Upper lobe of right lung (tissue), 1 donor: ENCODE results near the gene SULT1B1. TPM values are rescaled to one million over a fixed set of nuclear protein-coding genes. Genes with fewer than 3 reads are reported as not detected.

Experiments used
- ATAC-seq: fragments of 200-7000 bp; cut with Tn5 transposase; one replicate; pipeline ENCODE4 v1.9.1; 2020; ENCODE audit warnings: mild to moderate bottlenecking, moderate library complexity
- DNase-seq: peaks from one replicate; pipeline ENCODE4 v3.0.0-alpha.2; 2020
- H3K27ac ChIP-seq: fragments of 200-600 bp; one replicate; pipeline ENCODE4 v1.8.0; 2022
- H3K27me3 ChIP-seq: fragments of 200-600 bp; one replicate; pipeline ENCODE4 v1.8.0; 2022; ENCODE audit warnings: mild to moderate bottlenecking
- H3K36me3 ChIP-seq: fragments of 200-600 bp; one replicate; pipeline ENCODE4 v1.8.0; 2022
- H3K4me1 ChIP-seq: fragments of 200-600 bp; one replicate; pipeline ENCODE4 v1.8.0; 2022
- H3K4me3 ChIP-seq: fragments of 200-600 bp; one replicate; pipeline ENCODE4 v1.8.0; 2022; ENCODE audit warnings: mild to moderate bottlenecking
- H3K9me3 ChIP-seq: fragments of 200-600 bp; one replicate; pipeline ENCODE4 v1.8.0; 2022
- CTCF ChIP-seq: fragments of 200-600 bp; IDR thresholded peaks from one replicate; pipeline ENCODE4 v1.8.0; 2022; ENCODE audit warnings: antibody characterized with exemption
- intact Hi-C: fragments of 100-400 bp; cut with DNase I; formaldehyde crosslinking; loops from one replicate; pipeline ENCODE4 v1.11.0; 2022
- total RNA-seq: library from RNA; stranded (reverse); fragmentation: NEBNext Ultra II Directional; extraction: Animal tissue kit (Norgen Biotek cat#: 25700); gene quantifications from one replicate; pipeline ENCODE4 v1.2.1, GENCODE V29; 2021
- donor health status: DM: no; HTN: yes; CAD: no; lungs with severe emphysema.

The SULT1B1 gene
- total RNA-seq, 1 donor from 2014 or later: 9.2 TPM

GRCh38 chr4:69785211-69785831, 24.9 kb upstream of the SULT1B1 start:
- no peak for TF ChIP-seq CTCF
- no peaks in the 10 kb centered on the region for H3K9me3 ChIP-seq
- no peaks in the 10 kb centered on the region for H3K27me3 ChIP-seq
- DNase-seq: no peak
- H3K4me1 ChIP-seq: no peaks in the 10 kb centered on the region
- intact Hi-C loops: no loop called here
- H3K27ac ChIP-seq: no peak overlapping the region
- no peaks in the 10 kb centered on the region for H3K36me3 ChIP-seq
- no peak overlapping the region for H3K4me3 ChIP-seq
- no peak for ATAC-seq

GRCh38 chr4:69782651-69783310, 22.4 kb upstream of the SULT1B1 start:
- no peak overlapping the region for H3K27ac ChIP-seq
- H3K9me3 ChIP-seq: no peaks in the 10 kb centered on the region
- ATAC-seq: peak; percentile 45
- intact Hi-C loops: no loop called here
- no peaks in the 10 kb centered on the region for H3K36me3 ChIP-seq
- no peak overlapping the region for H3K4me3 ChIP-seq
- H3K4me1 ChIP-seq: no peaks in the 10 kb centered on the region
- TF ChIP-seq CTCF: no peak
- no peak for DNase-seq
- no peaks in the 10 kb centered on the region for H3K27me3 ChIP-seq

- ATAC-seq (no peak), DNase-seq (no peak)
- intact Hi-C loops: no loop called here
Observed at GRCh38 chr4:69781458-69782418, 21.3 kb upstream of the SULT1B1 start.

GRCh38 chr4:69780141-69780540, 19.7 kb upstream of the SULT1B1 start:
- no peaks in the 10 kb centered on the region for H3K4me1 ChIP-seq
- H3K27me3 ChIP-seq: no peaks in the 10 kb centered on the region
- intact Hi-C loops: no loop called here
- ATAC-seq (no peak), DNase-seq (no peak)
- TF ChIP-seq CTCF: no peak
- H3K36me3 ChIP-seq: no peaks in the 10 kb centered on the region
- no peak overlapping the region for H3K4me3 ChIP-seq
- H3K9me3 ChIP-seq: no peaks in the 10 kb centered on the region
- H3K27ac ChIP-seq: no peak overlapping the region

More at GRCh38 chr4:69781458-69782418, 21.3 kb upstream of the SULT1B1 start:
- H3K27ac ChIP-seq: no peak overlapping the region
- no peaks in the 10 kb centered on the region for H3K36me3 ChIP-seq
- H3K4me1 ChIP-seq: no peaks in the 10 kb centered on the region
- no peaks in the 10 kb centered on the region for H3K27me3 ChIP-seq
- no peak for TF ChIP-seq CTCF
- no peak overlapping the region for H3K4me3 ChIP-seq
- H3K9me3 ChIP-seq: no peaks in the 10 kb centered on the region

GRCh38 chr4:69776696-69777095, 16.3 kb upstream of the SULT1B1 start:
- TF ChIP-seq CTCF: no peak
- no peaks in the 10 kb centered on the region for H3K27me3 ChIP-seq
- H3K4me1 ChIP-seq: no peaks in the 10 kb centered on the region
- no peaks in the 10 kb centered on the region for H3K36me3 ChIP-seq
- DNase-seq (no peak), ATAC-seq (no peak)
- no peaks in the 10 kb centered on the region for H3K9me3 ChIP-seq
- intact Hi-C loops: no loop called here
- no peak overlapping the region for H3K27ac ChIP-seq
- no peak overlapping the region for H3K4me3 ChIP-seq
